GM10266 (cell line): ENCODE results near the gene TEC.

Experiments used
- DNase-seq: peaks from one replicate; pipeline ENCODE4 v3.0.0; 2012; ENCODE audit errors: extremely low spot score
- CTCF ChIP-seq: IDR thresholded peaks from 2 replicates; pipeline ENCODE4 v1.5.1; 2012; ENCODE audit warnings: mild to moderate bottlenecking, low read depth; ENCODE audit not compliant: control insufficient read depth, insufficient read depth; ENCODE audit errors: missing control alignments

The TEC gene

GRCh38 chr4:48241731-48242130 is 27.9 kb downstream of the TEC start:
- no peak for TF ChIP-seq CTCF
- no peak for DNase-seq

DNA sequence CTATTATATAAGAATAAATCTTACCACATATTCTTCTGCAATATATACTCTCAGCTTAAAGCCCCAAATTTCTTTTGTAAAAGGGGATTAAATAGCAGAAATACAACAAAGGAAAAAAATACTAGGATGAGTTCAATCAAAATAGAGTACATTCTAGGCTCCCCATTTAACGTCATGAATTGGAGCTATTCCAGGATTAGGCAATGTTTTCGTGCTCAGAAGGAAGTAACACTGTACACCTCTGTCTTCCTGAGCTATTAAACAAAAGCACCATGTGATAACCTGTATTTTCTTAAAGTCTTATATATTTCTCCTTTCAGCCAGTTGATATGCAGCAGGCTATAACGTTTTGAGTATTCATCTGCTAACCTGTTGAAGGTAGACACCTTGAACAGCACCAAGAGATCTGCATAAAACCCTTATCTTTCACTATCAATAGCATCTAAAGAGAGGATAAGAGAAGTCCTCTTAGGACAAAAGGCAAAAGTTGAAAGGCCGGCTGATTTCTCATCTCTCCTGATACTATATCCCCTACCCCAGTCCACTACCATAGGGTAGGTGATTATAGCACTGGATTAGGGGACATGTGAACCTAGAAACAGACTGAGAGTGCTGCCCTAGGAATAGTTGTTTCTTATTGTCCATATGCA is 31.5 kb downstream of the TEC start:
- no peak for TF ChIP-seq CTCF
- DNase-seq, result no peak

DNA sequence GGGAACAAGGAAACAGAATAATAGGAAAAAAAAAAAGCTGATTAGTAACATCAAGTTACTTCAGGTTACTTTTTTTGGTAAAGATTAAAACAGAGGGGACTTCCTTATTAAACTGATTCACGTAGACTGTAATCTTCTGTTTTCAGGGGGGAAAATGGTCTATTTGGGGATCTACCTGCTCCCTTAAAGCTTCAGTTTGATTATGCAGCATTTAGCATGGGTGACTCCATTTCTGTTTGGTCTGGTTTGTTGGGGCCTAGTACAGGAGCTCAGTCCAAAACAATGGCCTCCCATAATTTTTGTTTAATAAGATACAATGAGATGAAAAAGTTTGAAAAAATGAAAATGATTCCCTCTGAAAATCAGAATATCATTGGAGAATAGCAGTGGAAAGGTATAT is 34.6 kb downstream of the TEC start:
- no peak for TF ChIP-seq CTCF

DNA sequence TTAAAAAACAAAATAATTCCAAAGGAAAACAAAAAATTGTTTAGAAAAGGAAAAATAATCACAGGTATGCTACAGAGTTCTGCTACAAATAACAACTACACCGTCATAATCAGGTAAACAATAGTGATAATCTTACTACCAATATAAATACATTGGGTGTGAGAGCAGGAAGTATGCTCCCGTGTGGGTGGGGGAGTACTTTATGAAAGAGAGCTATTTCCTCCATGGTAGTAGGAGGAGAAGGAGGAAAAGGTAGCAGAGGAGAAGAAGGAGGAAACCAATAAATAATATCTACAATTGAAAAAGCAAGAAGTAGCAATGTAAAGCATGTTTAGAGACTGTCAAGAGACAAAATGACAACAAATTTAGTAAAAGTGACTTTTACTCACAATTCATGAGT is 35.1 kb downstream of the TEC start:
- TF ChIP-seq CTCF, result no peak
- DNase-seq, result no peak

More for the DNA sequence above, 34.6 kb downstream of the TEC start:
- DNase-seq, result no peak

- DNase-seq, result no peak
- no peak for TF ChIP-seq CTCF
These were observed 40.7 kb downstream of the TEC start for GRCh38 chr4:48228949-48229348.

GRCh38 chr4:48227662-48228061 is 42.0 kb downstream of the TEC start:
- no peak for DNase-seq

More at GRCh38 chr4:48227662-48228061, 42.0 kb downstream of the TEC start:
- TF ChIP-seq CTCF, result no peak
